DND-41 (cell line): ENCODE results near the gene PGLYRP3.

Experiments
- ATAC-seq: fragments of 200-7000 bp; cut with Tn5 transposase; 3 replicates; pipeline ENCODE4 v1.9.1; 2021; ENCODE audit warnings: low read depth; ENCODE audit not compliant: insufficient read depth
- DNase-seq: peaks from one replicate; pipeline ENCODE4 v3.0.0-alpha.2; 2020
- H2AFZ ChIP-seq: 2 replicates; pipeline ENCODE4 v1.6.0; 2012; ENCODE audit warnings: low read depth, low read length
- H3K27ac ChIP-seq: 2 replicates; pipeline ENCODE4 v1.5.1; 2012; ENCODE audit warnings: low read length, inconsistent platforms
- H3K27me3 ChIP-seq: fragments of 200-600 bp; sonication (generic); 2 replicates; pipeline ENCODE4 v1.6.0; 2012; ENCODE audit warnings: low read length, mild to moderate bottlenecking, inconsistent platforms; ENCODE audit not compliant: insufficient read depth, poor library complexity
- H3K36me3 ChIP-seq: 2 replicates; pipeline ENCODE4 v1.5.1; 2012; ENCODE audit warnings: low read length, inconsistent platforms; ENCODE audit not compliant: insufficient read depth
- H3K4me1 ChIP-seq: 2 replicates; pipeline ENCODE4 v1.5.1; 2012; ENCODE audit warnings: mild to moderate bottlenecking, low read length; ENCODE audit not compliant: insufficient read depth
- H3K4me2 ChIP-seq: 2 replicates; pipeline ENCODE4 v1.6.0; 2012; ENCODE audit warnings: mild to moderate bottlenecking, moderate library complexity, low read length, inconsistent platforms; ENCODE audit not compliant: insufficient read depth
- H3K4me3 ChIP-seq, 2 experiments: fragments of 200-600 bp in 1 of 2; shearing (Covaris generic) in 1 of 2; 2 replicates each; pipeline ENCODE4 v1.5.1; 2012 to 2016; ENCODE audit warnings: inconsistent platforms in 2 of 2, low read length in 2 of 2, mild to moderate bottlenecking in 2 of 2, low read depth in 1 of 2, moderate library complexity in 1 of 2
- H3K79me2 ChIP-seq: 2 replicates; pipeline ENCODE4 v1.6.0; 2012; ENCODE audit warnings: low read length, inconsistent platforms; ENCODE audit not compliant: insufficient read depth
- H3K9ac ChIP-seq: 2 replicates; pipeline ENCODE4 v1.6.0; 2012; ENCODE audit warnings: low read depth, mild to moderate bottlenecking, inconsistent platforms, low read length, moderate library complexity
- H3K9me3 ChIP-seq: 2 replicates; pipeline ENCODE4 v1.5.1; 2012; ENCODE audit warnings: low read length, moderate library complexity, mild to moderate bottlenecking, inconsistent platforms; ENCODE audit not compliant: insufficient read depth, severe bottlenecking
- H4K20me1 ChIP-seq: 2 replicates; pipeline ENCODE4 v1.6.0; 2012; ENCODE audit warnings: low read length; ENCODE audit not compliant: insufficient read depth
- CTCF ChIP-seq: IDR thresholded peaks from 2 replicates; pipeline ENCODE4 v1.5.1; 2012; ENCODE audit warnings: borderline replicate concordance, low read length, moderate library complexity, mild to moderate bottlenecking; ENCODE audit not compliant: poor library complexity, severe bottlenecking; ENCODE audit errors: extremely low read depth
- EZH2 ChIP-seq: IDR thresholded peaks from 3 replicates; pipeline ENCODE4 v1.6.1; 2012; ENCODE audit warnings: borderline replicate concordance, low read depth, mild to moderate bottlenecking, moderate library complexity, low read length, inconsistent platforms; ENCODE audit not compliant: severe bottlenecking

Gene PGLYRP3

GRCh38 chr1:153288634-153289275 lies 24.0 kb downstream of the PGLYRP3 start:
- no peak overlapping the region for H3K4me2 ChIP-seq
- H3K79me2 ChIP-seq, result no peaks in the 10 kb centered on the region
- DNase-seq (peak; percentile 17), ATAC-seq (peak; percentile 68; the same call in 2 of the 3 replicates)
- no peaks in the 10 kb centered on the region for H4K20me1 ChIP-seq
- no peaks in the 10 kb centered on the region for H3K4me1 ChIP-seq
- no peaks in the 10 kb centered on the region for H3K36me3 ChIP-seq
- no peak overlapping the region for H3K4me3 ChIP-seq
- TF ChIP-seq EZH2 (no peak), CTCF (peak; percentile 70)
- H3K27me3 ChIP-seq, result peaks cover 4% of the 10 kb centered on the region
- H3K9me3 ChIP-seq, result no peaks in the 10 kb centered on the region
- no peak overlapping the region for H3K27ac ChIP-seq
- no peak overlapping the region for H2AFZ ChIP-seq
- H3K9ac ChIP-seq, result no peak overlapping the region

- H3K79me2 ChIP-seq, result no peaks in the 10 kb centered on the region
- H2AFZ ChIP-seq, result no peak overlapping the region
- H3K4me2 ChIP-seq, result no peak overlapping the region
- TF ChIP-seq EZH2, result no peak
- TF ChIP-seq CTCF, result peak; percentile 61
- no peak overlapping the region for H3K9ac ChIP-seq
- H3K27me3 ChIP-seq, result no peaks in the 10 kb centered on the region
- no peaks in the 10 kb centered on the region for H4K20me1 ChIP-seq
- ATAC-seq (no peak), DNase-seq (no peak)
- no peaks in the 10 kb centered on the region for H3K4me1 ChIP-seq
- H3K36me3 ChIP-seq, result no peaks in the 10 kb centered on the region
- H3K27ac ChIP-seq, result no peak overlapping the region
- H3K4me3 ChIP-seq, result no peak overlapping the region
- no peaks in the 10 kb centered on the region for H3K9me3 ChIP-seq
Observed at GRCh38 chr1:153277852-153278251, 34.9 kb downstream of the PGLYRP3 start.

GRCh38 chr1:153272186-153272585 lies 40.6 kb downstream of the PGLYRP3 start:
- Histone ChIP-seq H3K4me2 (no peak overlapping the region), H3K9me3 (no peaks in the 10 kb centered on the region), H3K9ac (no peak overlapping the region), H3K27me3 (no peaks in the 10 kb centered on the region), H2AFZ (no peak overlapping the region), H3K4me3 (no peak overlapping the region), H3K4me1 (no peaks in the 10 kb centered on the region), H3K79me2 (no peaks in the 10 kb centered on the region), H3K36me3 (no peaks in the 10 kb centered on the region), H3K27ac (no peak overlapping the region), H4K20me1 (no peaks in the 10 kb centered on the region)
- DNase-seq (no peak), ATAC-seq (no peak)
- TF ChIP-seq EZH2, result no peak
- no peak for TF ChIP-seq CTCF
